OCI-LY3 (cell line): ENCODE data around the gene ZNF555.

Experiments
- H2AFZ ChIP-seq: fragments of 200-600, 300-600 bp; shearing (Covaris generic); 2 replicates; pipeline ENCODE4 v1.6.0; 2014; ENCODE audit warnings: antibody characterized with exemption, low read depth, low read length
- H3K27ac ChIP-seq: fragments of 200-600, 300-600 bp; sonication (generic); 2 replicates; pipeline ENCODE4 v1.5.1; 2014; ENCODE audit warnings: mild to moderate bottlenecking, low read length, moderate library complexity, mixed read lengths
- H3K27me3 ChIP-seq: fragments of 200-600, 300-600 bp; sonication (generic); 2 replicates; pipeline ENCODE4 v1.6.1; 2014; ENCODE audit warnings: low read depth, low read length, mixed read lengths
- H3K36me3 ChIP-seq: fragments of 200-600, 300-600 bp; sonication (generic); replicated peaks from 2 replicates; pipeline ENCODE3; 2014; ENCODE audit warnings: low read depth, low read length, mixed read lengths
- H3K4me1 ChIP-seq: fragments of 300-600, 200-600 bp; sonication (generic); 2 replicates; pipeline ENCODE4 v1.6.1; 2014; ENCODE audit warnings: low read length, mixed read lengths
- H3K4me2 ChIP-seq: fragments of 200-600, 300-600 bp; sonication (generic); 2 replicates; pipeline ENCODE4 v1.6.1; 2014; ENCODE audit warnings: low read length, mixed read lengths
- H3K4me3 ChIP-seq: fragments of 300-600, 200-600 bp; sonication (generic); 2 replicates; pipeline ENCODE4 v1.5.1; 2014; ENCODE audit warnings: antibody characterized with exemption, mild to moderate bottlenecking, low read length, moderate library complexity
- H3K79me2 ChIP-seq: fragments of 300-600, 200-600 bp; shearing (Covaris generic); 2 replicates; pipeline ENCODE4 v1.6.1; 2014; ENCODE audit warnings: mild to moderate bottlenecking, low read length, mixed read lengths
- H3K9ac ChIP-seq: fragments of 300-600, 200-600 bp; shearing (Covaris generic); 2 replicates; pipeline ENCODE4 v1.6.0; 2014; ENCODE audit warnings: mild to moderate bottlenecking, low read length, moderate library complexity
- H3K9me3 ChIP-seq: fragments of 200-600, 300-600 bp; shearing (Covaris generic); 2 replicates; pipeline ENCODE4 v1.6.1; 2014; ENCODE audit warnings: low read length, mixed read lengths; ENCODE audit not compliant: insufficient read depth
- H4K20me1 ChIP-seq: fragments of 200-600, 300-600 bp; sonication (generic); 2 replicates; pipeline ENCODE4 v1.6.1; 2016; ENCODE audit warnings: low read length, mixed read lengths; ENCODE audit not compliant: insufficient read depth
- EZH2phosphoT487 ChIP-seq: fragments of 200-600 bp; shearing (Covaris generic); IDR thresholded peaks from 2 replicates; pipeline ENCODE4 v1.6.1; 2018; ENCODE audit warnings: antibody characterized with exemption, mixed run types, low read depth
- TF ChIP-seq, protein P1 (sequence below): fragments of 200-600, 300-600 bp; sonication (generic); IDR thresholded peaks from 2 replicates; pipeline ENCODE4 v1.5.1; 2014; ENCODE audit warnings: antibody characterized with exemption, low read length, low read depth

ZNF555 gene

DNA sequence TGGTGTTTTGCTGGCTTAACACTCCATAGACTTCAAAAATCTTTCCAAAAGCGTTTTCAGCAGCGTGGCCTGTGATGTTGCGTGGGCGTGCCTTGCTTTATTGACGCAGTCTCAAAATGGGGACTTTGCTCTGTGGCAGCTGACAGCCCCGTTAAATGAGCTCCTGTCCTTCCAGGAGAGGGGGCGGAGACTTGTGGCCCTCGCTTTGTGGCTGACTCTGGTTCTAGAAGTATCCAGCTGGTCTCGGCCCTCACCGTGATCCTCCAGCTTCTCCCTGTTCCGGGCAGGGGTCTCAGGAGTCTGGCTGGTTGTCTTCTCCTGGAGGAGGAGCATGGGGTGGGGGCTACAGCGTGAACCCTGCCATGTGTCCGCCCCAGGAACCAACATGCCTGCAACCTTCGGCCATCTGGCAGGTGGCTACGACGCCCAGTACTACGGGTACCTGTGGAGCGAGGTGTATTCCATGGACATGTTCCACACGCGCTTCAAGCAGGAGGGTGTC is 30.0 kb upstream of the ZNF555 start:
- Histone ChIP-seq H4K20me1 (no peaks in the 10 kb centered on the region; the same call in 1 of the 2 replicates), H3K27ac (no peak overlapping the region), H3K36me3 (peaks cover 92% of the 10 kb centered on the region), H3K9ac (no peak overlapping the region), H2AFZ (no peak overlapping the region), H3K4me1 (no peaks in the 10 kb centered on the region), H3K27me3 (no peaks in the 10 kb centered on the region), H3K4me3 (no peak overlapping the region), H3K9me3 (no peaks in the 10 kb centered on the region), H3K4me2 (no peak overlapping the region), H3K79me2 (no peaks in the 10 kb centered on the region)
- TF ChIP-seq, protein P1, sequence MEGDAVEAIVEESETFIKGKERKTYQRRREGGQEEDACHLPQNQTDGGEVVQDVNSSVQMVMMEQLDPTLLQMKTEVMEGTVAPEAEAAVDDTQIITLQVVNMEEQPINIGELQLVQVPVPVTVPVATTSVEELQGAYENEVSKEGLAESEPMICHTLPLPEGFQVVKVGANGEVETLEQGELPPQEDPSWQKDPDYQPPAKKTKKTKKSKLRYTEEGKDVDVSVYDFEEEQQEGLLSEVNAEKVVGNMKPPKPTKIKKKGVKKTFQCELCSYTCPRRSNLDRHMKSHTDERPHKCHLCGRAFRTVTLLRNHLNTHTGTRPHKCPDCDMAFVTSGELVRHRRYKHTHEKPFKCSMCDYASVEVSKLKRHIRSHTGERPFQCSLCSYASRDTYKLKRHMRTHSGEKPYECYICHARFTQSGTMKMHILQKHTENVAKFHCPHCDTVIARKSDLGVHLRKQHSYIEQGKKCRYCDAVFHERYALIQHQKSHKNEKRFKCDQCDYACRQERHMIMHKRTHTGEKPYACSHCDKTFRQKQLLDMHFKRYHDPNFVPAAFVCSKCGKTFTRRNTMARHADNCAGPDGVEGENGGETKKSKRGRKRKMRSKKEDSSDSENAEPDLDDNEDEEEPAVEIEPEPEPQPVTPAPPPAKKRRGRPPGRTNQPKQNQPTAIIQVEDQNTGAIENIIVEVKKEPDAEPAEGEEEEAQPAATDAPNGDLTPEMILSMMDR = no peak
- TF ChIP-seq EZH2phosphoT487 = no peak

DNA sequence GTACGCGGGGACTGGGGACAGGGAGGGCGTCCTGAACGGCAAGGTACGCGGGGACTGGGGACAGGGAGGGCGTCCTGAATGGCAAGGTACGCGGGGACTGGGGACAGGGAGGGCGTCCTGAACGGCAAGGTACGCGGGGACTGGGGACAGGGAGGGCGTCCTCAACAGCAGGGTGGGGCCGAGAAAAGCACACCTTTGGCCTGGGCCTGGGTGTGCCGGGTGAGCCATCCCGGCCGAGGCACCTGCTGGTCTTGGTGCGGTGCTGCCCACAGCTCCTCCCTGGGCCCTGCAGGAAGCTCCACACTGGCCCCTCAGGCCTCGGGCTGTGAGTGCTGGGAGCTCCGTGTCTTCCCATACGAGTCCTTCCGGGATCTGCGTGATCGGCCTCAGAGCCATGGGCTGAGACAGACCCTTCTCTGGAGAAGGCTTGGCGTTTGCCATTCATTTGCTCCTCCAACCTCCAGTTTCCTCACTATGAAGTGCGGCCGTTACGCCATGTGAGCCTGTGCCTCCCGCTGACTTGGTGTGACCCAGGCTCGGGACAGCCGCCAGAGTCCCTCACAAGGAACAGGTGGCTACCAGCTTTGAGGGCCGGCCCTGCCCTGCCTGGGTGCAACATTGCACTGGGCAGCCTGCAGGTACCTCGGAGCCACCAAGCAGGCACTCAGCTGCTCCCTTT is 29.4 kb upstream of the ZNF555 start:
- Histone ChIP-seq H3K9ac (no peak overlapping the region), H3K27ac (no peak overlapping the region), H3K4me2 (no peak overlapping the region), H3K9me3 (no peaks in the 10 kb centered on the region), H4K20me1 (no peaks in the 10 kb centered on the region; the same call in 1 of the 2 replicates), H3K4me1 (no peaks in the 10 kb centered on the region), H3K36me3 (peaks cover 92% of the 10 kb centered on the region), H3K79me2 (no peaks in the 10 kb centered on the region), H3K4me3 (no peak overlapping the region), H3K27me3 (no peaks in the 10 kb centered on the region), H2AFZ (no peak overlapping the region)
- TF ChIP-seq EZH2phosphoT487 = no peak
- TF ChIP-seq, protein P1 = no peak

DNA sequence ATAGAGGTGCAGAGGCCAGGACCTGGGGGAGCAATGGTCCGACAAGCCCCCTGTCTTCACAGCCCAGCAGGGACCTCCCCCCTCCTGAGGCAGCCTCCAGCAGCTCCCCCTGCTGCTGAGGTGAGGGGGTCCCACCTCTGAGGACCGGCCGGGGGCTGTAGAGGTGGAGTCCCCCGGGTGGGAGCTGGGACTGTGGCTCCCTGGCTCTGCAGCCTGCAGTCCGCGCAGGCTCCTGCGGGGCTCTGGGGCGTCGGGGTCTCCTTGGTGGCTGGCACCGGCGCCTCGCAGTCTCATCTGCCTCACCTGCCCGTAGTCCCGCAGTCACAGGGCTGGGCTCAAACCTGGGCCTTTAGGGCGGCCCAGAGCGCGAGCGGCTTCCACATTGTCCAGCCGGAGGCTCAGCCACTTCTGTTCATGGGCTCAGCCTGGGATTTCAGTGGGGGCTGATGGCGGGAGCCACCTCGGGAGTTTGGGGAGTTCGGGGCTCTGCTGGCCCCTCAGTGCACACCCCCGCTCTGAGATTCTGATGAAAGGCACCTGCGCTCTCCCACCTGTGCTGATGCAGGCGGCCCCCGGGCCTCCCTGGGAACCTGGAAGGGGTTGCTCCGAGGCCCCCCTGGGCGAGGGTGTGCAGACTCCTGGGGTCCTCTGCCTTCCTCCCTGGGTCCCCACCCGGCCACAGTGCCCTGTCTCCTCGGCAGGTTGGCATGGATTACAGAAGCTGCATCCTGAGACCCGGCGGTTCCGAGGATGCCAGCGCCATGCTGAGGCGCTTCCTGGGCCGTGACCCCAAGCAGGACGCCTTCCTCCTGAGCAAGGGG is 28.7 kb upstream of the ZNF555 start:
- H3K4me3 ChIP-seq = no peak overlapping the region
- no peaks in the 10 kb centered on the region for H3K4me1 ChIP-seq
- peaks cover 85% of the 10 kb centered on the region for H3K36me3 ChIP-seq

More for the DNA sequence above, 28.7 kb upstream of the ZNF555 start:
- Histone ChIP-seq H3K4me2 (no peak overlapping the region), H3K27ac (no peak overlapping the region), H2AFZ (no peak overlapping the region), H3K9me3 (no peaks in the 10 kb centered on the region), H3K27me3 (no peaks in the 10 kb centered on the region), H3K9ac (no peak overlapping the region), H3K79me2 (no peaks in the 10 kb centered on the region), H4K20me1 (no peaks in the 10 kb centered on the region; the same call in 1 of the 2 replicates)
- no peak for TF ChIP-seq EZH2phosphoT487
- TF ChIP-seq, protein P1 = no peak
